ENCODE results near the gene ADAMTS6.
A peak's percentile ranks its signal among the peaks of the same experiment; 100 is the strongest.

ADAMTS6 gene

GRCh38 chr5:65198456-65199120 lies 283.1 kb downstream of the ADAMTS6 start:
- H3K4me3 ChIP-seq (ENCODE audit: low read length), result no peak overlapping the region
- no peak for TF ChIP-seq CTCF (IDR thresholded peaks at IDR 0.05; ENCODE audit: insufficient read depth, low read depth, low read length, missing control alignments)
- peak; percentile 93 for DNase-seq (ENCODE audit: low read depth)

- no peak for DNase-seq (ENCODE audit: low read depth)
- no peak for TF ChIP-seq CTCF (IDR thresholded peaks at IDR 0.05; ENCODE audit: insufficient read depth, low read depth, low read length, missing control alignments)
- no peak overlapping the region for H3K4me3 ChIP-seq (ENCODE audit: low read length)
Observed at GRCh38 chr5:65197531-65198455, 283.9 kb downstream of the ADAMTS6 start.

GRCh38 chr5:65194871-65195270 lies 286.8 kb downstream of the ADAMTS6 start:
- no peak for TF ChIP-seq CTCF (IDR thresholded peaks at IDR 0.05; ENCODE audit: insufficient read depth, low read depth, low read length, missing control alignments)
- DNase-seq (ENCODE audit: low read depth), result no peak

GRCh38 chr5:65192331-65192730 lies 289.4 kb downstream of the ADAMTS6 start:
- no peak for DNase-seq (ENCODE audit: low read depth)
- TF ChIP-seq CTCF (IDR thresholded peaks at IDR 0.05; ENCODE audit: insufficient read depth, low read depth, low read length, missing control alignments), result no peak
- no peak overlapping the region for H3K4me3 ChIP-seq (ENCODE audit: low read length)

More at GRCh38 chr5:65194871-65195270, 286.8 kb downstream of the ADAMTS6 start:
- H3K4me3 ChIP-seq (ENCODE audit: low read length), result no peak overlapping the region

- no peak for TF ChIP-seq CTCF (IDR thresholded peaks at IDR 0.05; ENCODE audit: insufficient read depth, low read depth, low read length, missing control alignments)
- DNase-seq (ENCODE audit: low read depth), result peak; percentile 10
- no peak overlapping the region for H3K4me3 ChIP-seq (ENCODE audit: low read length)
Observed at GRCh38 chr5:65191554-65192135, 290.1 kb downstream of the ADAMTS6 start.

- no peak overlapping the region for H3K4me3 ChIP-seq (ENCODE audit: low read length)
- TF ChIP-seq CTCF (IDR thresholded peaks at IDR 0.05; ENCODE audit: insufficient read depth, low read depth, low read length, missing control alignments), result no peak
- peak; percentile 93 for DNase-seq (ENCODE audit: low read depth)
Observed at GRCh38 chr5:65190328-65191053, 291.2 kb downstream of the ADAMTS6 start.

Data from epithelial cell of esophagus (primary cell).